Motor neuron (in vitro differentiated cells): ENCODE results near the gene THSD1. TPM values are rescaled to one million over a fixed set of nuclear protein-coding genes. Genes with fewer than 3 reads are reported as not detected.

ENCODE experiments used
- ATAC-seq, 8 experiments: fragments of 200-7000 bp; cut with Tn5 transposase; replicated peaks in 6 of 8; 2 replicates each; pipeline ENCODE4 v1.8.0; 2021; ENCODE audit warnings: mild to moderate bottlenecking in 8 of 8, moderate library complexity in 8 of 8
- H3K27ac ChIP-seq, 2 donors: fragments of 250-450 bp; sonication (Bioruptor Pico); 2 replicates each; pipeline ENCODE4 v1.9.0; 2021; ENCODE audit warnings: antibody characterized with exemption in 2 of 2, mild to moderate bottlenecking in 2 of 2, moderate library complexity in 1 of 2
- H3K4me1 ChIP-seq, 2 donors: fragments of 250-450 bp; sonication (Bioruptor Pico); replicated peaks in 1 of 2; 2 replicates each; pipeline ENCODE4 v1.6.1; 2021; ENCODE audit warnings: antibody characterized with exemption in 2 of 2, mild to moderate bottlenecking in 2 of 2, moderate library complexity in 1 of 2
- H3K4me3 ChIP-seq, 5 donors: fragments of 250-450 bp; sonication (Bioruptor Pico); 2 replicates each; pipeline ENCODE4 v1.9.0; 2021; ENCODE audit warnings: antibody characterized with exemption in 5 of 5, mild to moderate bottlenecking in 5 of 5, moderate library complexity in 4 of 5
- WGBS, 10 experiments: fragments of 450-650 bp; shearing (Covaris generic); methylation state at CpG; one replicate each; pipeline ENCODE4 v1.0.0; 2022; 5-methylcytosine and 5-hydroxymethylcytosine counted together
- in situ Hi-C, 9 experiments: fragments of 400-800 bp; cut with MboI; loops; one replicate each; pipeline ENCODE4 v1.15.0; 2021; ENCODE audit warnings: low sequenced_read_pairs in 9 of 9, low pct_unique_long_range_greater_than_20kb in 2 of 9; ENCODE audit not compliant: unreplicated experiment in 9 of 9
- total RNA-seq, 8 experiments: library from RNA; unstranded; fragments of 300-600 nt; gene quantifications; 2 replicates each; pipeline versions ENCODE4 v1.2.3 to v1.2.4, GENCODE V29; 2022

The THSD1 gene, protein sequence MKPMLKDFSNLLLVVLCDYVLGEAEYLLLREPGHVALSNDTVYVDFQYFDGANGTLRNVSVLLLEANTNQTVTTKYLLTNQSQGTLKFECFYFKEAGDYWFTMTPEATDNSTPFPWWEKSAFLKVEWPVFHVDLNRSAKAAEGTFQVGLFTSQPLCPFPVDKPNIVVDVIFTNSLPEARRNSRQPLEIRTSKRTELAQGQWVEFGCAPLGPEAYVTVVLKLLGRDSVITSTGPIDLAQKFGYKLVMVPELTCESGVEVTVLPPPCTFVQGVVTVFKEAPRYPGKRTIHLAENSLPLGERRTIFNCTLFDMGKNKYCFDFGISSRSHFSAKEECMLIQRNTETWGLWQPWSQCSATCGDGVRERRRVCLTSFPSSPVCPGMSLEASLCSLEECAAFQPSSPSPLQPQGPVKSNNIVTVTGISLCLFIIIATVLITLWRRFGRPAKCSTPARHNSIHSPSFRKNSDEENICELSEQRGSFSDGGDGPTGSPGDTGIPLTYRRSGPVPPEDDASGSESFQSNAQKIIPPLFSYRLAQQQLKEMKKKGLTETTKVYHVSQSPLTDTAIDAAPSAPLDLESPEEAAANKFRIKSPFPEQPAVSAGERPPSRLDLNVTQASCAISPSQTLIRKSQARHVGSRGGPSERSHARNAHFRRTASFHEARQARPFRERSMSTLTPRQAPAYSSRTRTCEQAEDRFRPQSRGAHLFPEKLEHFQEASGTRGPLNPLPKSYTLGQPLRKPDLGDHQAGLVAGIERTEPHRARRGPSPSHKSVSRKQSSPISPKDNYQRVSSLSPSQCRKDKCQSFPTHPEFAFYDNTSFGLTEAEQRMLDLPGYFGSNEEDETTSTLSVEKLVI
- total RNA-seq, result 1 to 10 TPM in 4 of 8 experiments, under 1 TPM in 4; 0.40 to 3.2 (median 1.2) TPM

DNA sequence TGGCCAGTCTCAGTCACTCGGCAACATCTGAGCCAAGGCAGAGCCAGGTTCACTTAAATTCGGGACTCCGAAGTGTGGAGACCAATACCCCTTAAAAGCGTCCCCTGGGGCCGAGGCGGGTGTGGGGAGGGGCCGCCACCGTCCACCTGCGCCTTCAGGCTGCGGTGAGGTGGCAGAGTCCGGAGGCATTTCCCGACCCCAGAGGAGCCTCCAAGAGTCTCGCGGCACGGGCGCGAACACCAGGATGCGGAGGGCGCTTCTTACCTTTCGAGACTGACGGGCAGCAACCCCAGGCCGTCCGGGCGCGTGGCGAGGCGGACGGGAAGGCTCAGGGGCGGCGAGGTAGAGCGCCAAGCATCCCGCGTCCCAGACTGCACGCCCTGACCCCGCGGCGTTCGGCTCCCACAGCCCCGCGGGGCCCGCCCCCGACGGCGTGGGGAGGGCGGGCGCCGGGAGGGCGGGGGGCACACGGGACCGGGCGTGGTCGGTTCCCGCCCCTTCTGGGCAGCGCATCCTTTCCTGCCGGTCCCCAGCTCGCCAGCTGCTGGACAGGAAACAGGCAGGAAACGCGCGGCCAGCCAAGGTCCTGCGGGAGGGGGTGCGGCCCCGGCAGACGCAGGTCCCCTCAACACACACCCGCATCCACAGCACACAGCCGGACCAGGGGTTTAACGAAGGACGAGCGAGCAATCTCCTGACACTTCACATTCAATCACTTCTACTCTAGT lies at the start of gene THSD1:
TSS of gene THSD1 (minus strand) at position 406 of the 728 bp plus-strand sequence. CDS start 3,572 bp downstream, outside the sequence.
- peak; percentile 85 to 92 (median 90) for ATAC-seq
- Histone ChIP-seq H3K27ac (no peak within 1 kb of the TSS), H3K4me3 (peak within 1 kb of the TSS; percentile 30 to 48 (median 41)), H3K4me1 (no peaks in the 10 kb centered on the region)
- in situ Hi-C loops, result no loop called here
- 0 to 4% (median 2%) methylated on average over 3 to 14 of the region's 68 CpGs; no CpG with 5 or more reads in 4 of the 10 experiments for WGBS, 10 experiments

DNA sequence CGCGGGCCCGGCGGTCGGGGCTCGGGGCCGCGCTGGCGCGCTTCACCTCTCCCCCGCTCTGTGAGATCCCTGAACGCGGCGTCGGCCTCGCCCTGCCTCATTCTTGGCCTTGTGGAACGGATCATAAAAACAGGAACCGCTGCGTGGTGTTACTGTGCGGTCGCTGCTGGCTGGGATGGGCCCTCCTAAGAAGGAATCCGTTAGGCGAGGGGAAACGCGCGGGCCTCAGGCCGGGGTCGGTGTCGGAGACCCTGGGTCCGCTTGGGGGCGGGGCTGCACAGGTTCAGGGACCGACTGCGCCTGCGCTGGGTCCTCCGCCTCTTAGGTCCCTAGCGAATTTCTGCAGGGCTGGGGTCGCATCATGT lies 49.7 kb upstream of the THSD1 start:
- peak overlapping the region; percentile 83 to 95 (median 91) for H3K4me3 ChIP-seq
- H3K27ac ChIP-seq, result peak overlapping the region; percentile 69 to 80
- H3K4me1 ChIP-seq, result peaks cover 6% of the 10 kb centered on the region in 2 donors
- ATAC-seq, result peak; percentile 58 to 76 (median 73)
- 0% methylated on average over 1 to 12 of the region's 37 CpGs; no CpG with 5 or more reads in 4 of the 10 experiments for WGBS, 10 experiments
- in situ Hi-C loops, result no loop called here

DNA sequence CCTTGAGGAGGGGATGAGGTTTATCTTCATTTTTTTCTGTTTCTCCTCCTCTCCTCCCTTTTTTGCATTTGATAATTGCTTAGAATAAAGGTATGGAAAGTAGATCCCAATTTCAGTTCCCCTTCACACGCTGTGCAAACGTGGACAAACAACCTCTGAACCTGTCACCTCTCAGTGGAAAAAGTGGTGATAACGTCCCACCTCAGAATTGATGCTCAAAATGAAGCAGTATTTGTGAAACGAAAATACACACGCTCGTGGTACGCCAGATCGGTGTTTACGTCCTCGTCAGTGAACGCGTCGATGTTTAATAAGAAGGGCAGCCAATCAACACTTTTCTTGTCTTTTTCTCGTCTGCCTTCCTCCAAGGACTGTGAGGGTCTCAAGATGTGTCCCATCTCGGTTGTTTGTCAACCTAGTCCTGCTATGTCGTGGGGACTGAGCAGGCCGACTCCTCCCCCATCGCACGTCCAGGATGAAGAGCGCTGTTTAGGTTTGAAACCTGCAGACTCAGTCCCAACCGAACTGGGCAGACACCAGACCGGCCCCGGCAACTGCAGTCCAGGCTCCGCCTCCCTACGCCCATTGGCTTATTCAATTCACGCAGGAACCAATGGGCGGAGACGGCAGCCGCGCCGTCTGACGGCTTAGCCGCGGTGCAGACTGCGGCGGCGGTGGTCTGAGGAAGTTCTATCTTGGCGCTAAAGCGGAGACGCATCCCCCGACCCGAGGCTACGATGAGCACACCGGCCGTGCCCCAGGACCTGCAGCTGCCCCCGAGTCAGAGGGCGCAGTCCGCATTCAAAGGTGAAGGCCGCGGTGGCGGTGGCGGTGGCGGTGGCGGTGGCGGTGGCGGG lies 49.1 kb upstream of the THSD1 start, which contains the start of gene CKAP2:
TSS of gene CKAP2 (plus strand) at position 659 of the 857 bp plus-strand sequence. CDS start at position 738, 79 bp downstream.
- in situ Hi-C loops, result no loop called here
- peaks cover 6% of the 10 kb centered on the region in 2 donors for H3K4me1 ChIP-seq
- H3K4me3 ChIP-seq, result peak within 1 kb of the TSS; percentile 83 to 95 (median 91)
- H3K27ac ChIP-seq, result peak within 1 kb of the TSS; percentile 69 to 80
- WGBS, 10 experiments, result 0 to 4% (median 2%) methylated on average over 4 to 24 of the region's 56 CpGs; no CpG with 5 or more reads in 2 of the 10 experiments
- peak; percentile 86 to 90 (median 88) for ATAC-seq

DNA sequence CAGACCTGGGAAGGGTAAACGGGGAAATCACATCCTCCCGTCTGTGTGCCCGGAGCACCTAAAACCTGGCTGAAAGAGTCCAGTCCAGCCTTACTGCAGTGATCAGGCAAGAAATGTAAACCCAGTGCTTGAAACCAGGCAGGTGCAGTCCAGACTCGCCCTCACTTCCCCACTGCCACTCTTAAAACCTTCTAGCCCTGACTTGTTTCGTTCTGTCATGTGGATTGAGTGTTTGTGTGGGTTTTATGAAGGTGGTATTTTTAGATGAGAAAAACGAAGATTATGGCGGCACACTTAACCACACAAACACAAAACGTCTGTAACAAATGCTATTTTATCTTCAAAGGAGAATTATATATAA lies 48.5 kb upstream of the THSD1 start:
- H3K27ac ChIP-seq, result peak overlapping the region in 1 of 2 donors; percentile 11
- ATAC-seq, result no peak
- 0 to 43% (median 28%) methylated on average over 1 to 7 of the region's 8 CpGs; no CpG with 5 or more reads in 1 of the 10 experiments for WGBS, 10 experiments
- peaks cover 6% of the 10 kb centered on the region in 2 donors for H3K4me1 ChIP-seq
- H3K4me3 ChIP-seq, result peak overlapping the region; percentile 83 to 95 (median 91)
- in situ Hi-C loops, result no loop called here

DNA sequence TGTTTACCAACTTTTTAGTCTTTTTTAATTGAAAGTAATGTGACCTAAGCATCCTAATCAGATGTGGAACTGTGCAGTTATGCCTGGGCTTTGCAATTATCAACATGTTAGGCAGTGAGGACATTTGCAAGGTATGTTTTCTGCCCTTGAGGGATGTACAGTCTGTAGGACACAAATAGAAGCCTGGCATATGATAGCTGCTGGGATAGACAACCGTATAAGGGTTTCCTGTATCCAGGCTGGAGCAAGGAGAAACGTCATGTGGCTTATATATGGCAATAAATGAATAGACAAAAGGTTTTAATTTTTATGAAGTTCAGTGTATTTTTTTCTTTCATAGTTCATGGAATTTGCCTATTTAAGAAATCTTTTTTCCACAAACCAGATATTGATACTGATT lies 46.5 kb upstream of the THSD1 start:
- ATAC-seq, result no peak
- H3K4me1 ChIP-seq, result peaks cover 12 to 15% of the 10 kb centered on the region in 2 donors
- WGBS, 10 experiments, result 16 to 100% (median 71%) methylated on average over 1 to 2 of the region's 2 CpGs; no CpG with 5 or more reads in 1 of the 10 experiments
- H3K4me3 ChIP-seq, result no peak overlapping the region
- no peak overlapping the region for H3K27ac ChIP-seq
- in situ Hi-C loops, result no loop called here

DNA sequence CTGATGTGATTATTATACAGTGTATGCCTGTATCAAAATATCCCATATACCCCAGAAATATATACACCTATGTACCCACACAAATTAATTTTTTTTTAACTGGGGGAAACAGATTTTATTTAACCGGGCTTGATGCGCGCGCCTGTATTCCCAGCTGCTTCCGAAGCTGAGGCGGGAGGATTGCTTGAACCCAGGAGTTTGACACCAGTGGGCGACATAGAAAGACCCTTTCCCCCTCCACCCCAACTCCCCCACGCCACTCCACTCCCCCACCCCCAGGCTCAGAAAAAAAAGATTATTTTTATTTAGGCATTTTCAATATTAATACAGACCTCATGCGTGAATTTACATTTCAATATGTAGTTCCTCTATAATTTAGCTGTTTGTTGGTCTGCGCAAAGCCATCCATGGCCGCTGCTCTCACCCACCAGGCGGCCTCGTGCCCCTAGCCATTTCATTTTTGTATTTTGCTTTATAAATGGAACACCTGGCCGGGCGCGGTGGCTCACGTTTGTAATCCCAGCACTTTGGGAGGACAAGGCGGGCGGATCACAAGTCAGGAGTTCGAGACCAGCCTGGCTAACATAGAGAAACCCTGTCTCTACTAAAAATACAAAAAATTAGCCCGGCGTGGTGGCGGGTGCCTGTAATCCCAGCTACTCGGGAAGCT lies 45.3 kb upstream of the THSD1 start:
- Histone ChIP-seq H3K4me1 (peaks cover 9 to 10% of the 10 kb centered on the region in 2 donors), H3K27ac (no peak overlapping the region), H3K4me3 (no peak overlapping the region)
- in situ Hi-C loops, result no loop called here
- ATAC-seq, result no peak
- 90 to 100% (median 100%) methylated on average over 1 to 16 of the region's 24 CpGs for WGBS, 10 experiments

DNA sequence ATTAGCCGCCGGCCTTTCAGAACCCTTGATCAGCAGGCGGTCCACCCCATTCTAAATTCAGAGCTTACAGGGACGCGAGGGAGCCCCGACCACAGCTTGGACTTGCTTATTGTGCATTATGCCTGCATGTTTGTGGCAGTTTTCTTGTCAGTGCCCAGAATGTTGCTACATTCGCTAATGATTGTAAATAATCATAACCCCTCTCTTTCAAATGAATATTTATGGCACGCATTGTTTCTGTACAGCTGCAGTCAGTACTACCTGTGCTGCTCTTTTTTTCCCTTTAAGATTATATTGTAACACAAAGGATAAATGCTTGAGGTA lies 44.8 kb upstream of the THSD1 start:
- 0 to 100% (median 25%) methylated on average over 1 to 4 of the region's 8 CpGs; no CpG with 5 or more reads in 2 of the 10 experiments for WGBS, 10 experiments
- no peak overlapping the region for H3K27ac ChIP-seq
- in situ Hi-C loops, result no loop called here

DNA sequence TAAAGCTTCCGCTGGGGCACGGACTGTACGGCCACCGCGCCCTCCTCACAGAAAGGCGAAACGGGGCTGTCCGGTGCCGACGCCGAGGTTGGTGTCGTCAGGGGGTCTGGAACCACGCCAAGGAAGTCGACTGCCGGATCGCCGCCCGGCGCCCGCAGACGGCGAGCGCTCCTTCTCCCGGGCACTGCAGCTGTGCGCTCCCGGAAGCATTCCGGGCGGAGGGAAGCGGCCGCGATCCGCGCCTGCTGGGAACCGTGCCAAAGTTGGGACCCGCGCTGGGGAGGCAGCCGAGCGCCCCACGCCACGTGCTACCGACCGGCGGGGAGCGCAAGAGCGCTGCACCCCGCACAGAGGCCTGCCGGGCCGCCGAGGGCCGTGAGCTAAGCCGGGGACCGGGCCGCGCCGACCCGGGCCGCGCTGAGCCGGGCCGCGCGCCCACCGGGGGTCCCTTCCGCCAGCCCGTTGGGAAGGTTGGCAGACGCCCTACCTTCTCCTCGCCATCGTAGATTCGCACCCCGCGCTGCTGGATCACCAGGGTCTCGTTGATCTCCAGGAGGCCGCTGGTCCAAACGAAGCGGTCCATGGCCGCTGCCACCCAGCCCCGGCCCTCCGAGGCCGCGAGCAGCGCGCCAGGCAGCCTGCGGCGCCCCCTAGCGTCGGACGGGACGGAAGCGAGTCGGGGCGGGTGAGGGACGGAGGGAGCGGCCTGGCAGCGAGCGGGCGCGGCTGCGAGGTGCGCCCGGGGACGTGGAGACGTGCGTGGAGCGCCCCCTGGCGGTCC lies 44.2 kb upstream of the THSD1 start, which contains the start of gene VPS36:
TSS of gene VPS36 (minus strand) at position 623 of the 781 bp plus-strand sequence. CDS start at position 583, 40 bp downstream.
- Histone ChIP-seq H3K4me3 (peak within 1 kb of the TSS; percentile 53 to 82 (median 60)), H3K27ac (peak within 1 kb of the TSS; percentile 82 to 90), H3K4me1 (peaks cover 9% of the 10 kb centered on the region in 2 donors)
- 0 to 10% (median 0%) methylated on average over 1 to 19 of the region's 105 CpGs; no CpG with 5 or more reads in 3 of the 10 experiments for WGBS, 10 experiments
- in situ Hi-C loops, result no loop called here
- peak; percentile 66 to 87 (median 85) for ATAC-seq

More for the DNA sequence above, 44.8 kb upstream of the THSD1 start:
- no peak for ATAC-seq
- peaks cover 9% of the 10 kb centered on the region in 2 donors for H3K4me1 ChIP-seq
- peak overlapping the region; percentile 53 to 82 (median 60) for H3K4me3 ChIP-seq

DNA sequence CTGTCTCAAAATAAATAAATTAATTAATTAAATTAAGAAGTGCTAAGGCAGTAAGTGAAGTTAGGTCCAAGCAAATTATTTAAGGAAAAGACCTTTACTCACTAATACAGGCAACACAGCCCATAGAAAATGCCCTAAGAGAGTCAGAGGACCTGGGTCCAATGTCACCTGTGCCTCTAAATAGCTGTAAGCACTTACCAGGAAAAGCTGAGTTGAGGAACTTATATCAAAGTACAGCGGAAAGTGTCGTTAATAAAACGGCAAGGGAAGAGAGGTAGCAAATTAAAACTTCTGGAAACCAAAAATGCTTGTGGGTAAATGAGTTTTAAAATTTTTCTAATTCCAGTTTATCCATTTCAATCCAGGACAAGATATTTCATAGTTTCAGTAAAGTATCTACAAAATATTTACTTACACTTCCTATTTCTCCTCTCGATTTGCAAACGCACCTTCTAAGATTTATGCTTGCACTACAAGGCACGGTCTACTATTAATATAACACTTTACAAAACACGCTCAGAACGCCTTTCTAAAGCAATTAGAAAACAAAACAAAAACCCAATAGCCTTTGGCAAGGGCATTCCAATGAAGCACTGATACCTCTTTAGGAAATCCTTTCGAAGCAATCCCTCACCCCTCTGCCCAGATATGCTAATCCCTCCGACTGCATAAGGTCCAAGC lies 43.5 kb upstream of the THSD1 start:
- ATAC-seq, result no peak
- Histone ChIP-seq H3K4me3 (peak overlapping the region; percentile 53 to 82 (median 60)), H3K27ac (peak overlapping the region; percentile 82 to 90), H3K4me1 (peaks cover 9% of the 10 kb centered on the region in 2 donors)
- 0 to 39% (median 9%) methylated on average over 2 to 10 of the region's 10 CpGs for WGBS, 10 experiments
- in situ Hi-C loops, result no loop called here

DNA sequence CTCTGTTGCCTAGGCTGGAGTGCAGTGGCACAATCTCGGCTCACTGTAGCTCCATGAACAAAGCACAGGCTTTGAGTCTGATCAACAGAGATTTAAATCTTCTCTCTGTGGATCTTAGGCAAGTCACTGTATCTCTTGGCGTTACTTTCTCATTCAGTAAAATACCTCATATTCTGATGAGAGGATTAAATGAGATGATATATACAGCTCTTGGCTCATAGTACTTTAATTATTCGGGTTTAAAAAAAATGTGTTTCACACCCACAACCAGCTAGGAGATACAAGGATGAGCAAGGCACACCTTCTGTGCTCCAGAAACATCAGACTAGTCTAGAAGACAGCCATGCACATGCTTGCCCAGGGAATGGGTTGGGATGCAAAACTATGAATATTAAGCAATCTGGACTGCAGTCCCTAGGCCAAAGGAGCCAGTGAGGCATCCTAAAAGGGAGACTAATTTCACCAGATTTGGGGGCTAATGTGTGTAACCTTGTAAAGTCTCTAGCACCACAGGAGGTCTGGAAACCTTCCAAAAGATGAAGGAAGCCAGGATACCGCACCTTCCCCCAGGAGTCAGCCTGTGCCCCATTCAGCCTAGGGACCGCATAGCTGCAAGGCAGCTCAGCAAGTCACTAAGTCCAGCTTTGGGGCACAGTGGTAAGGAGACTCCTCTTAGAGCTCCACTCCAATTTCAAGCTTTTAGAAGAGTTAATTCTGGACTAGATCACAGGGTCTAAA lies 42.0 kb upstream of the THSD1 start:
- ATAC-seq, result no peak
- Histone ChIP-seq H3K27ac (no peak overlapping the region), H3K4me1 (peaks cover 6 to 9% of the 10 kb centered on the region in 2 donors), H3K4me3 (no peak overlapping the region)
- in situ Hi-C loops, result no loop called here
- 60 to 100% (median 90%) methylated on average over 1 to 5 of the region's 5 CpGs; no CpG with 5 or more reads in 2 of the 10 experiments for WGBS, 10 experiments
